Esophagus muscularis mucosa (tissue), 4 donors: Measurements from ENCODE around the gene TBX18.

Source experiments
- EP300 ChIP-seq: sonication (generic); formaldehyde crosslinking; IDR thresholded peaks from one replicate; pipeline ENCODE4 v1.6.1; 2017; ENCODE audit warnings: antibody characterized with exemption
- POLR2A ChIP-seq: fragments of 450-650 bp; IDR thresholded peaks from one replicate; pipeline ENCODE4 v1.6.1; 2017; ENCODE audit warnings: antibody characterized with exemption, moderate library complexity, mild to moderate bottlenecking, low read depth
- POLR2AphosphoS5 ChIP-seq, 2 donors: sonication (generic); formaldehyde crosslinking; IDR thresholded peaks; one replicate each; pipeline ENCODE4 v1.6.1; 2017; ENCODE audit warnings: antibody characterized with exemption in 2 of 2
- TF ChIP-seq, protein P1 (sequence below), 3 experiments: fragments of 200-600 bp in 2 of 3; fragments of 450-650 bp in 1 of 3; sonication (generic) in 2 of 3; IDR thresholded peaks; one replicate each; pipeline ENCODE4 v1.5.1; 2017 to 2019; ENCODE audit warnings: antibody characterized with exemption in 3 of 3, mild to moderate bottlenecking in 2 of 3, moderate library complexity in 1 of 3

DNA sequence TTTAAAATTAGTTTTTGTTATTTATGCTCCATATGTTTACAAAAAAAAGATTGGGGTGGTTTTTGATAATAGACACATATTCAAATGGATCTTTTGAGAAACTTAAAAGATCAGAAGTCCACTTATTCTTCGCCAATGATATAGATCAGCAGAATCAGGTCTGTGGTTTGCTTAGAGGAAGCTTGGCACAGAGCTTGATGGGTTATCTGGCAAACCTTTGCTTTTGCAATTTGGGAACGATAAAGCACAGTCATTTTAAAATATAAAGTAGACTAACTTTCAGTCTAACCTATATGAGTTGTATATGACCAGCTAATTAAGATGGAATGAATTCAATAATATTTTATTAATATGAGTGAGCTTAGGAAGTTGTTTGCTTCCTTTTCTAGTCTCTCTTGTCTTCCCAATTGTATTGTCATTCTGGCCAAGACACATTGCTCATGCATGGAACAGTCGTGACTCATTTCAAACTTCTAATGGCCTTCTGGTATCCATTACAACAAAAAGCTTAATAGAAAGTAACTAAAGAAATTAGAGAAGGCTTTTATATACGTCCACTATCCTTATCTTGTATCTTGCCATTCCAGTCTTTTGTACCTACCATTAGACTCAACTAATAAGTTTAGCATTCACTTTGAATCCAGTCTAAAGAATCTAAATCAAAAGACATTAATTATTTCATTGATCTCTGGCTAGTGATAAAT is 118.7 kb downstream of the TBX18 start:
- TF ChIP-seq EP300 (no peak), POLR2AphosphoS5 (IDR thresholded peaks at IDR 0.05) (no peak), POLR2A (no peak)
- TF ChIP-seq, protein P1, sequence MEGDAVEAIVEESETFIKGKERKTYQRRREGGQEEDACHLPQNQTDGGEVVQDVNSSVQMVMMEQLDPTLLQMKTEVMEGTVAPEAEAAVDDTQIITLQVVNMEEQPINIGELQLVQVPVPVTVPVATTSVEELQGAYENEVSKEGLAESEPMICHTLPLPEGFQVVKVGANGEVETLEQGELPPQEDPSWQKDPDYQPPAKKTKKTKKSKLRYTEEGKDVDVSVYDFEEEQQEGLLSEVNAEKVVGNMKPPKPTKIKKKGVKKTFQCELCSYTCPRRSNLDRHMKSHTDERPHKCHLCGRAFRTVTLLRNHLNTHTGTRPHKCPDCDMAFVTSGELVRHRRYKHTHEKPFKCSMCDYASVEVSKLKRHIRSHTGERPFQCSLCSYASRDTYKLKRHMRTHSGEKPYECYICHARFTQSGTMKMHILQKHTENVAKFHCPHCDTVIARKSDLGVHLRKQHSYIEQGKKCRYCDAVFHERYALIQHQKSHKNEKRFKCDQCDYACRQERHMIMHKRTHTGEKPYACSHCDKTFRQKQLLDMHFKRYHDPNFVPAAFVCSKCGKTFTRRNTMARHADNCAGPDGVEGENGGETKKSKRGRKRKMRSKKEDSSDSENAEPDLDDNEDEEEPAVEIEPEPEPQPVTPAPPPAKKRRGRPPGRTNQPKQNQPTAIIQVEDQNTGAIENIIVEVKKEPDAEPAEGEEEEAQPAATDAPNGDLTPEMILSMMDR (IDR thresholded peaks at IDR 0.05) = no peak
